Mucosa of rectum (tissue), 2 donors: ENCODE data around the gene ARID1A.

Experiments used
- H3K27ac ChIP-seq, 2 donors: one replicate each; pipeline ENCODE4 v1.7.0; 2013; ENCODE audit warnings: inconsistent platforms in 2 of 2, low read depth in 2 of 2, low read length in 2 of 2
- H3K27me3 ChIP-seq, 2 donors: one replicate each; pipeline ENCODE4 v1.7.0; 2013; ENCODE audit warnings: low read length in 2 of 2; ENCODE audit not compliant: control insufficient read depth in 2 of 2, insufficient read depth in 2 of 2
- H3K36me3 ChIP-seq, 2 donors: one replicate each; pipeline ENCODE4 v1.7.0; 2013; ENCODE audit warnings: low read length in 2 of 2; ENCODE audit not compliant: control insufficient read depth in 2 of 2, insufficient read depth in 2 of 2
- H3K4me1 ChIP-seq, 2 donors: one replicate each; pipeline ENCODE4 v1.7.0; 2013; ENCODE audit warnings: low read length in 2 of 2, mild to moderate bottlenecking in 1 of 2; ENCODE audit not compliant: control insufficient read depth in 2 of 2, insufficient read depth in 2 of 2
- H3K4me3 ChIP-seq, 2 donors: one replicate each; pipeline ENCODE4 v1.7.0; 2013; ENCODE audit warnings: low read length in 2 of 2
- H3K9ac ChIP-seq, 2 donors: one replicate each; pipeline ENCODE4 v1.7.0; 2013; ENCODE audit warnings: low read length in 2 of 2, low read depth in 1 of 2, mild to moderate bottlenecking in 1 of 2
- H3K9me3 ChIP-seq, 2 donors: one replicate each; pipeline ENCODE4 v1.7.0; 2013; ENCODE audit warnings: low read length in 2 of 2; ENCODE audit not compliant: control insufficient read depth in 2 of 2
- donor health status: healthy.
- donor health status: Normal muscosa, but diverticular disease.

Gene ARID1A

GRCh38 chr1:26740023-26740634 is 44.3 kb downstream of the ARID1A start:
- no peak overlapping the region for H3K9ac ChIP-seq
- H3K36me3 ChIP-seq: peaks cover 24 to 42% of the 10 kb centered on the region in 2 donors
- peaks cover 22% of the 10 kb centered on the region in 2 donors for H3K4me1 ChIP-seq
- no peaks in the 10 kb centered on the region for H3K27me3 ChIP-seq
- no peak overlapping the region for H3K4me3 ChIP-seq
- no peak overlapping the region for H3K27ac ChIP-seq
- H3K9me3 ChIP-seq: no peaks in the 10 kb centered on the region

GRCh38 chr1:26740952-26741351 is 45.1 kb downstream of the ARID1A start:
- Histone ChIP-seq H3K9me3 (no peaks in the 10 kb centered on the region), H3K36me3 (peaks cover 25 to 43% of the 10 kb centered on the region in 2 donors), H3K9ac (no peak overlapping the region), H3K4me3 (no peak overlapping the region), H3K27me3 (no peaks in the 10 kb centered on the region), H3K27ac (peak overlapping the region in 1 of 2 donors; percentile 11), H3K4me1 (peaks cover 22 to 24% of the 10 kb centered on the region in 2 donors)

- H3K27me3 ChIP-seq: no peaks in the 10 kb centered on the region
- no peaks in the 10 kb centered on the region for H3K9me3 ChIP-seq
- H3K4me1 ChIP-seq: peaks cover 22 to 27% of the 10 kb centered on the region in 2 donors
- H3K27ac ChIP-seq: peak overlapping the region; percentile 47 to 66
- H3K9ac ChIP-seq: no peak overlapping the region
- peaks cover 30 to 39% of the 10 kb centered on the region in 2 donors for H3K36me3 ChIP-seq
- peak overlapping the region in 1 of 2 donors; percentile 39 for H3K4me3 ChIP-seq
Measured at GRCh38 chr1:26743426-26744059, 47.7 kb downstream of the ARID1A start.

GRCh38 chr1:26744075-26744959 is 48.5 kb downstream of the ARID1A start:
- H3K36me3 ChIP-seq: peaks cover 33 to 36% of the 10 kb centered on the region in 2 donors
- peak overlapping the region; percentile 66 to 74 for H3K27ac ChIP-seq
- peaks cover 22 to 27% of the 10 kb centered on the region in 2 donors for H3K4me1 ChIP-seq
- H3K9me3 ChIP-seq: no peaks in the 10 kb centered on the region
- H3K4me3 ChIP-seq: peak overlapping the region in 1 of 2 donors; percentile 39
- H3K27me3 ChIP-seq: no peaks in the 10 kb centered on the region
- peak overlapping the region in 1 of 2 donors; percentile 7 for H3K9ac ChIP-seq

GRCh38 chr1:26745191-26745590 is 49.4 kb downstream of the ARID1A start:
- no peak overlapping the region for H3K4me3 ChIP-seq
- H3K36me3 ChIP-seq: peaks cover 38% of the 10 kb centered on the region in 2 donors
- peaks cover 20 to 27% of the 10 kb centered on the region in 2 donors for H3K4me1 ChIP-seq
- no peaks in the 10 kb centered on the region for H3K27me3 ChIP-seq
- peak overlapping the region; percentile 66 to 74 for H3K27ac ChIP-seq
- no peaks in the 10 kb centered on the region for H3K9me3 ChIP-seq
- no peak overlapping the region for H3K9ac ChIP-seq

GRCh38 chr1:26747048-26747447 is 51.2 kb downstream of the ARID1A start:
- H3K27me3 ChIP-seq: no peaks in the 10 kb centered on the region
- H3K9me3 ChIP-seq: no peaks in the 10 kb centered on the region
- H3K9ac ChIP-seq: no peak overlapping the region
- H3K36me3 ChIP-seq: peaks cover 33 to 40% of the 10 kb centered on the region in 2 donors
- H3K4me1 ChIP-seq: peaks cover 6 to 16% of the 10 kb centered on the region in 2 donors
- H3K27ac ChIP-seq: no peak overlapping the region
- no peak overlapping the region for H3K4me3 ChIP-seq

- Histone ChIP-seq H3K4me1 (peaks cover 6 to 12% of the 10 kb centered on the region in 2 donors), H3K36me3 (peaks cover 31 to 41% of the 10 kb centered on the region in 2 donors)
Measured at GRCh38 chr1:26748351-26748750, 52.5 kb downstream of the ARID1A start.

GRCh38 chr1:26749458-26749857 is 53.6 kb downstream of the ARID1A start:
- no peak overlapping the region for H3K27ac ChIP-seq
- no peaks in the 10 kb centered on the region for H3K9me3 ChIP-seq
- no peak overlapping the region for H3K4me3 ChIP-seq

More at GRCh38 chr1:26748351-26748750, 52.5 kb downstream of the ARID1A start:
- no peak overlapping the region for H3K4me3 ChIP-seq
- no peak overlapping the region for H3K9ac ChIP-seq
- no peak overlapping the region for H3K27ac ChIP-seq
- no peaks in the 10 kb centered on the region for H3K27me3 ChIP-seq
- H3K9me3 ChIP-seq: no peaks in the 10 kb centered on the region

DNA sequence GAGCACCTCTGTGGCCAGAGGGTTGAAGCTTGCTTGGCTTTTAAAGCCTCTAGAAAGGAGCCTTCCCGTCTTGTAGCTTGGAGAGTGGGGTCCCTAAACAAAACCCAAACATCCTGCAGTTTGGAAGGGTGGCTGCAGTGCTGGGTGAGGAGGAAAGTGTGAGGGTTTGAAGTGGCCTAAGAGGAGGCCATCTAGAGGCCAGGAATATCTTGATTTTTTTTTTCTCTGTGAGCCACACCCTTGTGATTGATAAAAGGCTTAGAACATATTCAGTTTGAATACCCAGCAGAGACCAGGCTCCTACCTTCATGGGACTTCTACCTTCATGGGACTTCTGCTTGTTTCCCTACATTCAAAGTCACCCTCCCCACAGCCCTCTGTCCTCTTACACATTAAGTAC is 54.6 kb downstream of the ARID1A start:
- Histone ChIP-seq H3K27ac (no peak overlapping the region), H3K36me3 (peaks cover 26 to 32% of the 10 kb centered on the region in 2 donors), H3K4me3 (no peak overlapping the region), H3K4me1 (peaks cover 3 to 4% of the 10 kb centered on the region in 2 donors), H3K9me3 (no peaks in the 10 kb centered on the region), H3K27me3 (no peaks in the 10 kb centered on the region), H3K9ac (no peak overlapping the region)

More at GRCh38 chr1:26749458-26749857, 53.6 kb downstream of the ARID1A start:
- H3K36me3 ChIP-seq: peaks cover 31 to 36% of the 10 kb centered on the region in 2 donors
- peaks cover 4 to 9% of the 10 kb centered on the region in 2 donors for H3K4me1 ChIP-seq
- H3K27me3 ChIP-seq: no peaks in the 10 kb centered on the region
- H3K9ac ChIP-seq: no peak overlapping the region
